ENCODE results near the gene CDH23. TPM values are rescaled to one million over a fixed set of nuclear protein-coding genes. Genes with fewer than 3 reads are reported as not detected.

CDH23 gene
- total and polyA plus RNA-seq, 2 of the 8 experiments (the other 6 are each of a cell fraction or from before 2014, with no cell fraction given) = 1.9 to 4.9 TPM

GRCh38 chr10:71458387-71458786 lies 61.7 kb downstream of the CDH23 start:
- H4K91ac ChIP-seq (replicated peaks; ENCODE audit: insufficient read length, low read length) = no peak overlapping the region
- no peak overlapping the region for H3K27ac ChIP-seq (ENCODE audit: low read depth, low read length)
- 83% methylated on average over 2 of the region's 2 CpGs; no CpG with 5 or more reads in 1 of the 2 experiments for WGBS, 2 experiments (ENCODE audit: extremely low coverage in 1 of 2, insufficient coverage in 1 of 2, insufficient read length in 1 of 2, insufficient replicate concordance in 2 of 2, low coverage in 1 of 2, low lambda C conversion rate in 2 of 2, missing lambda C conversion rate in 1 of 2)
- no peaks in the 10 kb centered on the region for H3K79me2 ChIP-seq (ENCODE audit: control insufficient read depth in 1 of 2, insufficient read depth in 2 of 2, low read length in 2 of 2)
- no peaks in the 10 kb centered on the region for H3K27me3 ChIP-seq (replicated peaks in 1 of 4; ENCODE audit: control insufficient read depth in 3 of 4, extremely low read depth in 1 of 4, insufficient read depth in 3 of 4, low read length in 3 of 4)
- H3K23ac ChIP-seq (ENCODE audit: insufficient read length) = no peak overlapping the region
- TF ChIP-seq CREB1 (IDR thresholded peaks at IDR 0.05) = no peak
- TF ChIP-seq RXRA (IDR thresholded peaks at IDR 0.05; ENCODE audit: insufficient read depth, low read depth, low read length) = no peak
- TF ChIP-seq TBP (IDR thresholded peaks at IDR 0.05; ENCODE audit: low read depth, low read length) = no peak
- TF ChIP-seq POLR2A (IDR thresholded peaks at IDR 0.05; ENCODE audit: control extremely low read depth in 1 of 2, low read depth in 2 of 2, low read length in 2 of 2) = no peak
- no peak for TF ChIP-seq MAFK (IDR thresholded peaks at IDR 0.05; ENCODE audit: low read depth, low read length)
- TF ChIP-seq BRCA1 (IDR thresholded peaks at IDR 0.05; ENCODE audit: low read depth, low read length) = no peak
- no peak for TF ChIP-seq HDAC6 (IDR thresholded peaks at IDR 0.05; ENCODE audit: low read depth, low read length)
- no peak for TF ChIP-seq POU5F1 (IDR thresholded peaks at IDR 0.05; ENCODE audit: low read depth, low read length)
- TF ChIP-seq SIRT6 (IDR thresholded peaks at IDR 0.05; ENCODE audit: low read length) = no peak
- TF ChIP-seq BCL11A (IDR thresholded peaks at IDR 0.05; ENCODE audit: low read depth in 2 of 2, low read length in 2 of 2) = no peak
- no peak for TF ChIP-seq ASH2L (IDR thresholded peaks at IDR 0.05; ENCODE audit: low read length)
- TF ChIP-seq CEBPB (IDR thresholded peaks at IDR 0.05; ENCODE audit: low read depth, low read length) = no peak
- TF ChIP-seq ATF3 (IDR thresholded peaks at IDR 0.05; ENCODE audit: insufficient read depth, low read depth, low read length) = no peak
- no peak overlapping the region for H2AK5ac ChIP-seq (ENCODE audit: low read depth, low read length)
- no peaks in the 10 kb centered on the region for H3K4me1 ChIP-seq (replicated peaks in 1 of 4; ENCODE audit: control insufficient read depth in 3 of 4, insufficient read depth in 4 of 4, low read length in 3 of 4)
- no peak overlapping the region for H2BK20ac ChIP-seq (ENCODE audit: low read length)
- H3K18ac ChIP-seq (ENCODE audit: extremely low read depth, low read length) = no peak overlapping the region
- CTCF ChIA-PET (ENCODE audit: partially characterized antibody) = interaction anchor here (0.6 to 6.1 kb wide), 18 partner anchors 7 to 248 kb away, joined by 3 to 31 read pairs (median 4); partner anchors contain the start of gene CDH23
- H3K14ac ChIP-seq (ENCODE audit: insufficient read length) = no peak overlapping the region
- H3K4ac ChIP-seq (replicated peaks; ENCODE audit: insufficient read length, low read depth, low read length) = no peak overlapping the region
- H4K5ac ChIP-seq (ENCODE audit: insufficient read length, low read depth, low read length) = no peak overlapping the region
- no peak overlapping the region for H3K4me3 ChIP-seq (ENCODE audit: extremely low read depth in 1 of 4, insufficient read depth in 2 of 4, low read depth in 3 of 4, low read length in 4 of 4)
- no peak overlapping the region for H3K9ac ChIP-seq (replicated peaks in 1 of 4; ENCODE audit: extremely low read depth in 1 of 4, low read depth in 3 of 4, low read length in 3 of 4)
- H3K9me3 ChIP-seq (ENCODE audit: insufficient read depth in 2 of 2, low read depth in 1 of 2, low read length in 1 of 2) = no peaks in the 10 kb centered on the region
- no peak overlapping the region for H2BK12ac ChIP-seq (ENCODE audit: low read depth, low read length)
- no peaks in the 10 kb centered on the region for H3K23me2 ChIP-seq (ENCODE audit: low read depth, low read length)
- H4K8ac ChIP-seq (ENCODE audit: extremely low read depth, insufficient read depth, low read length) = no peak overlapping the region
- POLR2A ChIA-PET (ENCODE audit: partially characterized antibody) = interaction anchor here (0.7 to 1.3 kb wide), 2 partner anchors 13 to 17 kb away, joined by 3 read pairs; no protein-coding TSS in a partner anchor
- no peak for DNase-seq (ENCODE audit: low read depth in 1 of 2, low spot score in 2 of 2)
- no peaks in the 10 kb centered on the region for H3K79me1 ChIP-seq (ENCODE audit: low read depth, low read length)
- no peak overlapping the region for H2BK120ac ChIP-seq (replicated peaks; ENCODE audit: low read depth, low read length)
- no peak overlapping the region for H2BK15ac ChIP-seq (ENCODE audit: low read length)
- no peak overlapping the region for H3K4me2 ChIP-seq (ENCODE audit: insufficient read depth in 1 of 2, low read depth in 2 of 2, low read length in 2 of 2)
- no peak overlapping the region for H3K56ac ChIP-seq (replicated peaks; ENCODE audit: insufficient read length, low read depth, low read length)
- H2AFZ ChIP-seq (ENCODE audit: low read length) = no peak overlapping the region
- FAIRE-seq = no peak
- no peak overlapping the region for H2BK5ac ChIP-seq (ENCODE audit: low read depth, low read length)
- no peaks in the 10 kb centered on the region for H4K20me1 ChIP-seq (replicated peaks in 1 of 2; ENCODE audit: control insufficient read depth in 1 of 2, insufficient read depth in 2 of 2, low read length in 2 of 2)
- H3K36me3 ChIP-seq (ENCODE audit: control insufficient read depth in 2 of 4, insufficient read depth in 4 of 4, low read length in 3 of 4) = no peaks in the 10 kb centered on the region
